Esophagus muscularis mucosa (tissue), 4 donors: ENCODE data around the gene MTFMT. TPM values are rescaled to one million over a fixed set of nuclear protein-coding genes. Genes with fewer than 3 reads are reported as not detected.

ENCODE experiments used
- DNase-seq: peaks from one replicate; pipeline ENCODE4 v3.0.0-alpha.2; 2017; ENCODE audit errors: extremely low spot score
- H3K27ac ChIP-seq, 4 donors: fragments of 200-600 bp; sonication (generic); replicated peaks in 1 of 4; 1 replicate in 3 of 4; 2 replicates in 1 of 4; pipeline ENCODE4 v1.5.1; 2016 to 2019; ENCODE audit warnings: mild to moderate bottlenecking in 1 of 4
- H3K27me3 ChIP-seq, 4 donors: fragments of 200-600 bp; sonication (generic); one replicate each; pipeline versions ENCODE4 v1.5.1 to v1.6.0; 2016 to 2019
- H3K36me3 ChIP-seq, 4 donors: fragments of 200-600 bp; sonication (generic); one replicate each; pipeline ENCODE4 v1.5.1; 2016 to 2019
- H3K4me1 ChIP-seq, 4 donors: fragments of 200-600 bp; sonication (generic); one replicate each; pipeline ENCODE4 v1.5.1; 2016 to 2019
- H3K4me3 ChIP-seq, 4 donors: fragments of 200-600 bp; sonication (generic); 1 replicate in 2 of 4; 2 replicates in 2 of 4; pipeline ENCODE4 v1.5.1; 2016 to 2019; ENCODE audit warnings: mild to moderate bottlenecking in 4 of 4, moderate library complexity in 1 of 4
- H3K9me3 ChIP-seq, 4 donors: fragments of 200-600 bp; sonication (generic); 1 replicate in 3 of 4; 2 replicates in 1 of 4; pipeline ENCODE4 v1.5.1; 2016 to 2019
- CTCF ChIP-seq, 3 experiments: fragments of 200-600 bp in 2 of 3; fragments of 450-650 bp in 1 of 3; sonication (generic) in 2 of 3; IDR thresholded peaks; one replicate each; pipeline ENCODE4 v1.5.1; 2017 to 2019; ENCODE audit warnings: antibody characterized with exemption in 3 of 3, mild to moderate bottlenecking in 2 of 3, moderate library complexity in 1 of 3
- EP300 ChIP-seq: sonication (generic); formaldehyde crosslinking; IDR thresholded peaks from one replicate; pipeline ENCODE4 v1.6.1; 2017; ENCODE audit warnings: antibody characterized with exemption
- POLR2A ChIP-seq: fragments of 450-650 bp; IDR thresholded peaks from one replicate; pipeline ENCODE4 v1.6.1; 2017; ENCODE audit warnings: antibody characterized with exemption, moderate library complexity, mild to moderate bottlenecking, low read depth
- POLR2AphosphoS5 ChIP-seq, 2 donors: sonication (generic); formaldehyde crosslinking; IDR thresholded peaks; one replicate each; pipeline ENCODE4 v1.6.1; 2017; ENCODE audit warnings: antibody characterized with exemption in 2 of 2
- WGBS: methylation state at CpG from one replicate; pipeline ENCODE4 v1.1.5; 2018; 5-methylcytosine and 5-hydroxymethylcytosine counted together
- intact Hi-C: fragments of 100-400 bp; cut with DNase I; formaldehyde crosslinking; loops from one replicate; pipeline ENCODE4 v1.15.1; 2023
- total RNA-seq, 4 donors: library from RNA; depleted of rRNA; stranded (reverse); fragments of >200 nt; gene quantifications; one replicate each; pipeline versions ENCODE4 v1.1.0 to v1.2.1, GENCODE V29; 2016

MTFMT gene
- total RNA-seq, 4 donors from 2014 or later, result 26.3 to 29.9 (median 29.4) TPM

DNA sequence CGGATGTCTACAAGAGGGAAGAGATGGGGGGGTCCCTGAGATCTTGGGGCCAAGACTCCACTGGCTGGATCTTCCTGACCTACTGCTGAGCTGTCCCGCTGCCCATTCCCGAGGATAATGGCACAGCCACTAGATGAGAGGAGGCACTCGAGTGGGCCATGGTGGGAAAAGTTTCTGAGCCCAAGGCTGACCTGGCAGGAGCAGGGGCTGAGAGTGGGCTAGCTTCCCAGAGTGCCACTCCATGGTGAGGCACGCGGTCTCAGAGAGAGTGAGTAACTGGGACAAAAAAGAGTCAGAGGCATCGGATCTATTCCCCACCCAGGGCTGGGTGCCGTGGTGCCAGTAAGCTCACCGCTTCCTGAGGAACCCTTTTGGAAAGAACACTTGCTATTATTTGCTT lies 26.7 kb upstream of the MTFMT start:
- Histone ChIP-seq H3K4me1 (peaks cover 33 to 71% (median 69%) of the 10 kb centered on the region in 4 donors), H3K27ac (peak overlapping the region; percentile 75 to 98 (median 96)), H3K36me3 (peaks cover 28 to 77% (median 47%) of the 10 kb centered on the region in 4 donors), H3K4me3 (no peak overlapping the region), H3K27me3 (no peaks in the 10 kb centered on the region), H3K9me3 (no peaks in the 10 kb centered on the region)
- DNase-seq, result no peak
- no peak for TF ChIP-seq POLR2AphosphoS5 (IDR thresholded peaks at IDR 0.05)
- 74% methylated on average over 9 of the region's 9 CpGs for WGBS
- intact Hi-C loops, result no loop called here

GRCh38 chr15:65055201-65055870 lies 25.9 kb upstream of the MTFMT start:
- 43% methylated on average over 6 of the region's 6 CpGs for WGBS
- Histone ChIP-seq H3K27me3 (no peaks in the 10 kb centered on the region), H3K4me1 (peaks cover 26 to 69% (median 66%) of the 10 kb centered on the region in 4 donors), H3K9me3 (no peaks in the 10 kb centered on the region), H3K36me3 (peaks cover 28 to 79% (median 48%) of the 10 kb centered on the region in 4 donors), H3K27ac (peak overlapping the region; percentile 75 to 98 (median 96)), H3K4me3 (no peak overlapping the region)
- no peak for DNase-seq
- intact Hi-C loops, result loop anchor here (2.0 kb wide), 2 partner anchors 23 to 45 kb away; no protein-coding TSS in a partner anchor
- TF ChIP-seq EP300 (no peak), POLR2AphosphoS5 (IDR thresholded peaks at IDR 0.05) (peak in 1 of 2 donors; percentile 11), POLR2A (no peak), CTCF (IDR thresholded peaks at IDR 0.05) (no peak)

- no peak for DNase-seq
- WGBS, result 20% methylated on average over 1 of the region's 26 CpGs
- no peaks in the 10 kb centered on the region for H3K27me3 ChIP-seq
- H3K36me3 ChIP-seq, result peaks cover 28 to 77% (median 46%) of the 10 kb centered on the region in 4 donors
- TF ChIP-seq POLR2AphosphoS5 (IDR thresholded peaks at IDR 0.05) (peak; percentile 56 to 61), POLR2A (no peak), CTCF (IDR thresholded peaks at IDR 0.05) (peak; percentile 91 to 97 (median 93))
- no peaks in the 10 kb centered on the region for H3K9me3 ChIP-seq
- intact Hi-C loops, result loop anchor here (2.0 kb wide), 2 partner anchors 24 to 46 kb away; no protein-coding TSS in a partner anchor
- peak overlapping the region; percentile 75 to 98 (median 96) for H3K27ac ChIP-seq
- no peak overlapping the region for H3K4me3 ChIP-seq
- H3K4me1 ChIP-seq, result peaks cover 26 to 70% (median 67%) of the 10 kb centered on the region in 4 donors
Observed at GRCh38 chr15:65054333-65055200, 25.1 kb upstream of the MTFMT start.

- peak overlapping the region in 2 of 4 donors; percentile 17 to 55 for H3K27ac ChIP-seq
- H3K27me3 ChIP-seq, result no peaks in the 10 kb centered on the region
- peaks cover 15 to 61% (median 32%) of the 10 kb centered on the region in 4 donors for H3K36me3 ChIP-seq
- H3K4me1 ChIP-seq, result peaks cover 31 to 68% (median 65%) of the 10 kb centered on the region in 4 donors
- H3K9me3 ChIP-seq, result no peaks in the 10 kb centered on the region
- H3K4me3 ChIP-seq, result no peak overlapping the region
- 80% methylated on average over 2 of the region's 2 CpGs for WGBS
- DNase-seq, result no peak
- intact Hi-C loops, result no loop called here
- TF ChIP-seq EP300, result no peak
- TF ChIP-seq CTCF (IDR thresholded peaks at IDR 0.05), result no peak
- no peak for TF ChIP-seq POLR2AphosphoS5 (IDR thresholded peaks at IDR 0.05)
- no peak for TF ChIP-seq POLR2A
Observed at GRCh38 chr15:65052956-65053355, 23.5 kb upstream of the MTFMT start.

DNA sequence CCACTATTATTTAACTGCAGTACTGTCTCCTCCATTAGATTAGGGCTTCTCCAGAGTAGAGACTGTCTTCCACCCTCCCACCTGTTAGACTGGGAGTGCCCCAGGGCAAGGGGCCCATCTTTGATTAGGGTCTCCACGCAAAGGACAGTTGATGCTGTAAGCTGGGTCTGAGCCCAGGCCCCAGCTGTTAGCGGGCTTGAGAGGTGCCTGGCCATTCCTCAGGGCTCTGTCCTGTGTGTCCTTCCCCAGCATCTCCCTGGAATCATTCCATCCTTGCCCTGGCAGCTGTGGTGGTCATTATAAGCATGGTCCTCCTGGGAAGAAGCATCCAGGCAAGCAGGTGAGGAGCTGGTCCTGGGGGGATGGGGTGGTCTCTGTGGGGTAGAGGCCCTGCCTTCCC lies 21.8 kb upstream of the MTFMT start:
- TF ChIP-seq EP300 (no peak), POLR2AphosphoS5 (IDR thresholded peaks at IDR 0.05) (no peak), POLR2A (no peak), CTCF (IDR thresholded peaks at IDR 0.05) (no peak)
- Histone ChIP-seq H3K9me3 (no peaks in the 10 kb centered on the region), H3K36me3 (peaks cover 13 to 44% (median 24%) of the 10 kb centered on the region in 4 donors), H3K4me3 (no peak overlapping the region), H3K4me1 (peaks cover 31 to 55% (median 49%) of the 10 kb centered on the region in 4 donors), H3K27ac (peak overlapping the region; percentile 45 to 72 (median 62)), H3K27me3 (no peaks in the 10 kb centered on the region)
- intact Hi-C loops, result no loop called here
- no peak for DNase-seq
- WGBS, result 80% methylated on average over 1 of the region's 2 CpGs
